CD4-positive, alpha-beta T cell treated with Interleukin-10 for 1 hour (primary cell): ENCODE data around the gene GOT2.
"Not testable (repeated sequence)": the region's sequence is repeated elsewhere in the genome, so short reads cannot be mapped to it uniquely, and the experiment has no call there.

ENCODE experiments used
- DNase-seq: peaks from one replicate; pipeline ENCODE4 v3.0.0-alpha.2; 2020

GOT2 gene

GRCh38 chr16:58733671-58734458 lies at the start of gene GOT2:
Gene GOT2 (minus strand): TSS chr16:58734316. CDS start chr16:58734228, 88 bp downstream.
- peak; percentile 84 for DNase-seq

DNA sequence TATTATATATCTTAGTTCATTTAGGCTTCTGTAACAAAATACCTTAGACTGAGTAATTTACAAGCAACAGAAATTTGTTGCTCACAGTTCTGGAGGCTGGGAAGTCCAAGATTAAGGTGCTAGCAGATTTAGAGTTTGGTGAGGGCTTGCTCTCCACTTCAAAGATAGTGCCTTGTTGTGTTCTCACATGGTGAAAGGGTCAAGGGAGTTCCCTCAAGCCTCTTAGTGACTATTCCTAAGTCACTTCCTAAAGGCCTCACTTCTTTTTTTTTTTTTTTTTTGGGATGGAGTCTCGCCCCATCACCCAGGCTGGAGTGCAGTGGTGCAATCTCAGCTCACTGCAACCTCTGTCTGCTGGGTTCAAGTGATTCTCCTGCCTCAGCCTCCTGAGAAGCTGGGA lies 45.2 kb upstream of the GOT2 start:
- DNase-seq: not testable (repeated sequence)

- no peak for DNase-seq
These were observed 39.8 kb upstream of the GOT2 start for GRCh38 chr16:58773870-58774269.

DNA sequence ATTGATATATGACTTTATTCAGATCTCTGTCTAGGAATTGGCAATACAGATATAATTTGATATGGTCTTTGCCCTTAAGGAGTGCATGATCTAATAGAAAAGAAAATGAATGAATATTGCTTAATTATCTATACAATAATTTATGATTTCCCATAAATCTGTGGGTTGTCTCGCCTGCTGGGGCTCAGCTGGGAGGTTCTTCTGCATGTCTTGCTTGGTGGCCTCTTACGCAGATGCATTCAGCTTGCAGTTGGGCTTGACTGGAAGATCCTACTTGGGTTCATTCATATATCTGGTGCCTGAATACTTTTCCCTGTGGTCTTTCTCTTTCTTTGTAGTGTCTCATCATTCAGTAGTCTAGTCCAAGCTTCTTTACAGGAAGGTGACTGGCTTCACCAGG lies 34.0 kb upstream of the GOT2 start:
- DNase-seq: no peak

- no peak for DNase-seq
These were observed 33.5 kb upstream of the GOT2 start for GRCh38 chr16:58767581-58767980.

DNA sequence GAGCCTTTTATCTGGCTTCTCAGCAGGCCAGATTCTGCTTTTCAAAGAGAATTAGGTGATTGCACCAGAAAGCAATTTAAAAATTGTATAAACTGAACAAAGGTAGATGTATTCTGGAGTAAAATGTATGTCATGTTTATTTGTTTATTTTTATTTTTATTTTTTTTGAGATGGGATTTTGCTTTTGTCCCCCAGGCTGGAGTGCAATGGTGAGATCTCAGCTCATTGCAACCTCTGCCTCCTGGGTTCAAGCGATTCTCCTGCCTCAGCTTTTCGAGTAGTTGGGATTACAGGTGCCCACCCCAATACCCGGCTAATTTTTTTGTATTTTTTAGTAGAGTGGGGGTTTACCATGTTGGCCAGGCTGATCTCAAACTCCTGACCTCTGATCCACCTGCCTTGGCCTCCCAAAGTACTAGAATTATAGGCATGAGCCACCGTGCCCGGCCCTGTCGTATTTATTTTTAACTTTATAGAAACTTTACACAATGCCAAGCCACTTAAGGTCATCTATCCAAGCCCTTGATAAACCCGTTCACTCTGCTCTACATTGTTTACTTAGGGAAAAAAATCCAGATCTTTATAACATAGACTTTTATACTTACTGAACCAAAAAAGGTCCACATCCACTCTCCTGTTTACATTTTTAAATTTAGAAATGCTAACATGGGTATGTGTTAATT lies 22.7 kb upstream of the GOT2 start:
- DNase-seq: no peak

GRCh38 chr16:58755989-58756649 lies 22.0 kb upstream of the GOT2 start:
- DNase-seq: peak; percentile 80

GRCh38 chr16:58753711-58754134 lies 19.6 kb upstream of the GOT2 start:
- no peak for DNase-seq

DNA sequence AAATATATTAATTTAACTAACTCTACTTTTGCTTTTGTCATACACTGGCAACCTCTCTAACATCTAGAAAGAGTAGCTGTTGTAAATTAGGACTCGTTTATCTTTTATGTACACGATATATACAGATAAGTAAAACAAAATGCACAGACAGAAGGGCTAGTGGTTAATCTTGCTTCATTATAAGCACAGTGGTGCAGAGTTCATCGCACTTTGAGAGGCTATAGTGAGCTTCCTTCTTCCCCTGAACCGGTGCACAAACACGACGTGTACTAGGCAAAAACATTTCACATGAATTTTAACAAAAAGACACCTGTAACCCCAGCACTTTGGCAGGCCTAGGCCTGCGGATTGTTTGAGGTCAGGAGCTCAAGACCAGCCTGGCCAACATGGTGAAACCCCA lies 10.4 kb upstream of the GOT2 start:
- no peak for DNase-seq

DNA sequence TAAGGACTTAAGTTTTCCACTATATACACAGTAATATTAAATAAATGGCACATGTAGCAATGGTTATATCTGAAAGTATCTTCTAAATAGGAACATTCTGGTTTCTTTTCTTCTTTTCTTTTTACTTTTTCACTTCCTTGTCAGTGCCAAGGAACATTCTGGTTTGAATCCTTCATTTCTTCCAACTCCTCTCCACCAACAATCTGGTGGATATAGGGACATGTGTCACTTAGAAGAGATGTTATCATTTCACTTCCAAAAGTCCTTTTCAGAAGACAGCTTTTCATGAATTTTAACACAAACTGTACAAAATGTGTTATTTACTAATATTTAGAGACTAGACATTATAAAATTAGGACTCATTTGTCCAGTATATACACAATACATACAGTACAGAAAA lies 7.9 kb upstream of the GOT2 start:
- DNase-seq: no peak

DNA sequence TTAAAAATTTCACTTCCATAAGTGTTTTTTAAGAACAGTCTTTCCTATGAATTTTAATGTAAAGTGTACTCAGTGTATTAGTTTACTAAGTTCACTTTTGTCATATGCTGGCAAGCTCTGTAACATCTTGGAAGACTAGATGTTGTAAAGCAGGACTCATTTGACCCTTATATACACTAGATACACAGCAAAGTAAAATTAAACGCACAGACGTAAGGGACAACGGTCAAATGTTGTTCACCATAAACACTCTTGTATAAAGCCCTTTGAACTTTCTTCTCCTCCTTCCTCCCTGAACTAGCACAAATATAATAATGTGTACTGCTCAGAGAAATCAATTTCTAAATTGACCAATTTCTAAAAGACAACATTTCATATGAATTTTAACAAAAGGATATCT lies 7.0 kb upstream of the GOT2 start:
- no peak for DNase-seq

GRCh38 chr16:58738672-58739296 lies 4.7 kb upstream of the GOT2 start:
- DNase-seq: no peak

DNA sequence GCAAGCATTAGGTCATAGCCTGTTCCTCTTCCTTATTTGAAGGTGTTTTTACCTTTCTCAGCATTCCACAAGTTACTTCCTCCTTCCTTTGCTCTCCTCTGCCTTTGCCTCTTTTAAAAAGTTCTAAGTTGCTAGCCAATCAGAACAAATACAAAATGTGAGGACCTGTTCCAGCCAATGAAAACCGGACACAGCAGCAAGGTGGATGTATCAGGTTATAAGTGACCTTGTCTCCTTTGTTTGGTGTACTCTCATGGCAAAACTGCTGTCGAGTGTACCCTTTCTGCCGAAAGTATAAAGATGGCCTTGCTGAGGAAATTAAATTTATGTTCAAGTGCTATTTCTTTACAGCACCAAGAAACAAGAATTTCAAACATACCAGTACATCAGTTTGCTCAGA lies 2.2 kb upstream of the GOT2 start:
- not testable (repeated sequence) for DNase-seq

- no peak for DNase-seq
These were observed 307 bp upstream of the GOT2 start for GRCh38 chr16:58734459-58734787.

- no peak for DNase-seq
These were observed 857 bp downstream of the GOT2 start for GRCh38 chr16:58733248-58733670.

GRCh38 chr16:58732545-58733247 lies 1.4 kb downstream of the GOT2 start:
- no peak for DNase-seq

- DNase-seq: no peak
These were observed 3.3 kb downstream of the GOT2 start for GRCh38 chr16:58730724-58731370.

DNA sequence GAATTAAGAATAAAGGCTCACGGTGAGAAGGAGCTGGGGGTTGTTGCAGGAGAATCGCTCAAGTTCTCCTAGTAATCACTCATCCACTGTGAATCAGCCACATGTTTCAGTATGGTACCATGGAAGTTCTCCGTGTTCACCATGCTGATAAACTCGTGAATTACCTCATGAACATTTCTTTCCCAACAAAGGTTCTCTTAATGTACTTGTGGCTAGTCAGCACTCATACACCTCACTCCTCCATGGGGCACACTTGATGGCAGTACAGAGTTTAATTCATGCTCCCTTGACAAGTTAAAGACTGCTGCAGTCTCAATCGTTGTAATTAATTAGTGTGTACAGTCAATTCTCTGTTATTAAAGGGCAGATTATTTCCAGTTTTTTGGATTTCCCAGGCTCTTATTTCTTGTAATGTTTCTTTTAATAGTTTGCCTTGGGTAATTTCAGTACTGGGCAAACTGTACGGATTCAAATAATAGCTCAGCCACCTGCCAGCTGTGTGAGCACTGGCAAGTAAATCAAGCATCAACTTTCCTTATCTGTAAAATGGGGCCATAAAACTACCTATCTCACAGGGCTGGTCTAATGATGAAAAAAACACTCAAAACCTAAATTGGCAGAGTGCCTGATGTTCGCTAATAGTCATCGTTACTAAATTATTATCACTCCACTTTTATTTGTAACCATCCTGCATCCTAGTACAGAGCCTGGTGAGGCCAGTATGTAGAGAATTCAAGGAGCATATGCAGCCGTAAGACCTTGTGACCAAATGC lies 6.1 kb downstream of the GOT2 start:
- DNase-seq: no peak

- DNase-seq: no peak
These were observed 6.9 kb downstream of the GOT2 start for GRCh38 chr16:58727028-58727781.

DNA sequence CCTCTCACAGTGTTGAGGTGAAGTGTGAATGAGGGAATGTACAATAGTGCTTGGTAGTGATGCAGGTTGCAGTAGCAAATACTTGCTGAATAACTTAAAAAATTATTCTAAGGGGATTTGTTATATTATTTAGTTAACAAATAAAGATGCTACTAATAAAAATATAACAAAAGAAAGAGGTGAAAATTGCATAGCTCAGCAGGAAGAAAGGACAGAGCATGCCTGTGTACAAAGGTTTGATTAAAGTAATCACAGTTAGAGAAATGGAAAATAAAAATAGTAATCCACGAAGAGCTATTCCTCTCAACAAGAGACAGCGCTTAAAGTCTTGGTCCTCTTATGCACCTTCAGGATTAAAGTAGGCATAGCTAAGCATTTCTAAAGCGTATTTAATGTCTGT lies 11.0 kb downstream of the GOT2 start:
- DNase-seq: no peak

- no peak for DNase-seq
These were observed 16.1 kb downstream of the GOT2 start for GRCh38 chr16:58717994-58718393.
